Melanocyte of skin (primary cell): ENCODE measurements around the gene F8. TPM values are rescaled to one million over a fixed set of nuclear protein-coding genes. Genes with fewer than 3 reads are reported as not detected.

ENCODE experiments used
- small RNA-seq, 2 donors: library from RNA; depleted of rRNA; stranded (forward); fragments of <200 nt; gene quantifications; one replicate each; pipeline ENCODE3, GENCODE V24; 2012
- total RNA-seq, 2 donors: library from RNA; depleted of rRNA; stranded (reverse); fragments of >200 nt; gene quantifications; 2 replicates each; pipeline ENCODE4 v1.2.3, GENCODE V29; 2012

The F8 gene
- total RNA-seq = 1 to 10 TPM; 1.3 to 4.8 TPM

DNA sequence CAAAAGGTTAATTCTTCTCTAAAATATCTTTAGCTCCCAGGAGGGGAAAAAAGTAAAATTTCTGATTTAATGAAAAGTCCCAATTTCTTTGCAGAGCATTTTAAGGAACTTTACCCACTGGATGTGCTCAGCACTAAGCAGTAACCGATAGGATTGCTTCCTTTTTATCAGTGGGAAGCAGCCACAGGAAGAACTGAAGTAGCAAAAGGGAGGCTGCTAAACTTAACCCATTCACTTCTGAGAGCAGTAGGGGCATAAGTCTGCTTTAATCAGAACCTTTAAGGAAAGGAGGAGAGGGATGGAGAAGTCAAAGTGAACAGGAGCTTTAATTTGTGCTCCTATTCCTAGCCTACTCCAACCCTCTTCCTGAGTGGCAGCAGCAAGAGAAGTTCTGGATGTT lies at the start of gene F8:
Gene F8 (minus strand): TSS at position 139 of the 400 bp plus-strand sequence. CDS start 171 bp downstream, outside the sequence.

GRCh38 chrX:155070975-155071693 lies 48.6 kb upstream of the F8 start, which contains the start of the genes BRCC3, CMC4 and MTCP1:
BRCC3 (plus strand) TSS chrX:155071508; CDS start chrX:155071528, 20 bp downstream.
CMC4 (minus strand) TSS chrX:155071136; CDS start chrX:155064023, 7,113 bp downstream.
MTCP1 (minus strand) TSS chrX:155071136; CDS start chrX:155066010, 5,126 bp downstream.

GRCh38 chrX:155026727-155027508 lies 4.4 kb upstream of the F8 start, which contains the start of gene FUNDC2:
FUNDC2 (plus strand) TSS chrX:155026844; CDS start chrX:155026939, 95 bp downstream.

GRCh38 chrX:154886069-154886788 lies 136.3 kb downstream of the F8 start, which contains the start of gene F8A1:
F8A1 (plus strand) TSS chrX:154886355; CDS start chrX:154886375, 20 bp downstream.

GRCh38 chrX:154834562-154834961 lies 188.0 kb downstream of the F8 start, which contains the start of gene SMIM9:
SMIM9 (minus strand) TSS chrX:154834662; CDS start chrX:154830856, 3,806 bp downstream.

DNA sequence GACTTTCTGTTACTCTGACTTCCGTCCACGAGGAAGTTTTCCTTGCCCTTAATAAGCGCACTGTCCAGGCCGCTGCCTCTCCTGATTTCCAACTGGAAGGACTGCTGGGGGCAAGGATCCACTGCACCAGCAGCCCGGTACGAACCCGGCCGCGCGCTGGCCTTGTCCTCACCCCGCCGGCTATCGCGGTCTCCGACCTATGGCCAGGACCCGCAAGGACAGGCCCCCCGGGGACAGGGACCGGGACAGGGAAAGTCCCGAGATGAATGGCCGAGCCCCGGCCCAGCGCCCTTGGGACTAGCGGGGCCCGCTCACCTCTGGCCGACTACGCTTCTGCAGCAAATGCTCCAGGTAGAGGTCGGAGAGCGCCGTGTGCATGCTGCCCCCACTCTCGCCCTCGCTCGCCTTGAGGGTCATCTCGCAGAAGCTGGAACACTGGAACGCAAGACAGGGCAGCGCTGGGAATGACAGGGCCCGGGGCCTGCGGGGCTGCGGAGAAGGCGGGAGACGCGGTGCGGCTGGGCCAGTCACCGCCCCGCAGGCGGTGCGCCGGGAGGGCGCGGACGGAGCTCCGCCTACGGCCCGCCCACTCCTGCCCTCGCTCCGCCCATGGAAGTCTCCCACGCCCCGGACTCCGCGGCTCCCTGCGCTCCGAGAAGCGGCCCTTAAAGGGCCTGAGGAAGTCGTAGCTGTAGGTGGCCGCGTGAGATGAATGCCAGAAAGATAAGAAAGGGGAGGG lies 217.4 kb downstream of the F8 start, which contains the start of gene MPP1:
Gene MPP1 (minus strand): TSS at position 529 of the 739 bp plus-strand sequence. CDS start 112 bp downstream, at position 417.

Small RNA genes lying within 50 kb of the gene (small RNA-seq; reads per million reads assigned to genes)
- 0 reads per million in 2 donors for gene MIR1184-1

Other genes starting within 250 kb of the F8 start
- 10 to 100 TPM; 20.0 to 22.0 TPM for gene MPP1, start 217.2 kb downstream of the F8 start, total RNA-seq
- gene SMIM9, start 188.1 kb downstream of the F8 start, total RNA-seq = not detected
- gene F8A1, start 136.4 kb downstream of the F8 start, total RNA-seq = 1 to 10 TPM; 4.7 to 5.5 TPM
- gene FUNDC2, start 4.1 kb upstream of the F8 start, total RNA-seq = 10 to 100 TPM; 25.1 to 31.6 TPM
- gene CMC4, start 48.4 kb upstream of the F8 start, total RNA-seq = 10 to 100 TPM in 1 of 2 donors, 1 to 10 TPM in 1; 9.6 to 10.3 TPM
- 1 to 10 TPM; 1.7 to 9.7 TPM for gene MTCP1, start 48.4 kb upstream of the F8 start, total RNA-seq
- 10 to 100 TPM in 1 of 2 donors, 1 to 10 TPM in 1; 9.3 to 11.7 TPM for gene BRCC3, start 48.8 kb upstream of the F8 start, total RNA-seq
- 10 to 100 TPM; 35.8 to 57.9 TPM for gene VBP1, start 193.7 kb upstream of the F8 start, total RNA-seq
- gene RAB39B, start 241.8 kb upstream of the F8 start, total RNA-seq = under 1 TPM; under 0.01 to 0.33 TPM